ENCODE results near the gene KCNT2.

KCNT2 gene

DNA sequence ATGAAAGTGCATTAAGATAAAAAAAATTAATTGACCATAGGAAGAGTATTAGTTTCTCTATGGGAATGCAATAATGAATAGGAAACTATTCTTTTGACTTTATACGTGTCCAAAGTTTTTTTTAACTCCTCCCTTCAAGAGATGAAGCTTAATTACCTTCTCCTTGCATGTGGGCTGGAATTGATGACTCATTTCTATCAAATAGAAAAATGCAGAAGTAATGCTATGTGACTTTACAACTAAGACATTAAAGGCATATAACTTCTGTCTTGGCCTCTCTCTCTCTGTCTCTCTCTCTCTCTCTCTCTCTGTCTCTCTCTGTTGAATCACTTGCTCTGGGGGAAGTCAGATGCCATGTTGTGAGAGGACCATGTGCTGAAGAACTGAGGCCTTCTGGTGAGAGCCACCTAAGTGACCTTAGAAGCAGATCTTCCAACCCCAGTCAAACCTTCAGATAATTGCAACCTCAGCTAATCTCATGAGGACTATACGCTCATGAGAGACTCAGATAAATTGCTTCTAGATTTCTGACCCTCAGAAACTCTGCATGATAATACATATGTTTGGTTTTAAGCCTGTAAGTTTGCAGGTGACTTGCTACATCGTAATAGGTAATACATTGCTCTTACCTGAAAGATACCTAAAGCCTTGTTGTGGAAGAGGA, 414.2 kb downstream of the KCNT2 start:
- DNase-seq (ENCODE audit: low spot score) = no peak

DNA sequence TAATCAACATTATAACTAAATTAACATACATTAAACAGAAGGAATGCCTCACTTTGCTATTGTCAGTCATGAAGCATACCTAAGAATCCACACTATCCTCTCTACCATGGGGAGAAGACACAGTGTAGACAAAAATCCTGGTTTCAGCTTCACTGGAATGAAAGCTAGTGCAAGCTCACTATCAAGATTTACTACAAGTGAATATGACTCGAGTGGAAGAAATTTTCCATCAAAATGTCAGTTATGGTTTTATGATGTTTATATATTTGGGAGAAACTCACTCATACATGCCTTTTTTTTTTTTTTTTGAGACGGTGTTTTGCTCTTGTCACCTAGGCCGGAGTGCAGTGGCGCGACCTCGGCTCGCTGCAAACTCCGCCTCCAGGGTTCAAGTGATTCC, 424.3 kb downstream of the KCNT2 start:
- no peak for DNase-seq (ENCODE audit: low spot score)

DNA sequence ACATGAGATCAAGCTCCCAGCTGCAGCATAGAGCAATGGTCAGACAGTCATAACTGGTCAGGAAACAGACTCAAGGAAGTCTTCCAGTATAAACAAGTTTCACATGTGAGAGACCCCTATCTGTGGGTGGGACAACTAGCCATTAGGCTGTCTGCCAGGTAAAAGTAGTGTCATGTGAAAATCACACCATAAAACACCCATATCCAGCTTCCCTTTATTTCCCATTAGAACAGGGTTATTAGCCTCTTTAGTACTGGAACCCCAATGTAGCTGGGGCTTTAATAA, 426.7 kb downstream of the KCNT2 start:
- no peak for DNase-seq (ENCODE audit: low spot score)

DNA sequence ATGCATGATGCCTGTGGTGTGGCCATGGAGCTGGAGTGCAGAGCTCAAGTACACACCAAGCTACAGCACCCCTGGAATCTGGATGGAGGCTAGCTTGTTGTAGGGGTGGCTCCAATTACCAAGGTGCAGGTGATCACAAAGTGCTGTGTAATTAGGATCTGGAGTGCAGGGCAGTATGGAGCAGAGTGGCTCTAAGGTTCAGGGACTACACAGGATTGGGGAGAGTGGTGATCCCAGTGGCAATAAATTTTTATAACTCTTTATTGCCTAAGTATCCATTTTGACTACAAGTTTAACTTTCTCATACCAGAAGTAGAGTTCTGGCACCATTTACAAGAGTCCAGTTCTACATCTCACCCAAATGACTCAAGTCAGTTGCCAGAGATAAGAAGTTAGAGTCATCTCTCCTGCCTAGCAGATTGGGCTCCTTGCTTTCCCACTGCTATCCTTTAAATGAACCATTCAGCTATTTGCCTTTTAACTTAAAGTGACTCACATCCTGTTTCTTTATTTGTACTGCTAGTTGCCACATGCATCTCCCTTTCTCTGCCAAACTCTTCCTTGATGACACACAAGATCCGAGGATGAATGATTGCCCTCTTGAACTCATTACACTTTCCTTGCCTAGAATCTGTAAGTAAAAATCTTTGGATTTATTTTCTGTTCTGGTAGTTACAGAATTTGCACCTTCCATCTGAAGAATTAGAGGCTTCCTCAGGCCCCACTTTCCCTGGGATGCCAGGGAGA, 427.2 kb downstream of the KCNT2 start:
- DNase-seq (ENCODE audit: low spot score) = no peak

- no peak for DNase-seq (ENCODE audit: low spot score)
Measured at GRCh38 chr1:196178083-196178635, 430.1 kb downstream of the KCNT2 start.

All from CD4-positive, alpha-beta T cell treated with Interleukin-6 at 100 ng/mL for 8 hours (primary cell).